Calu3 (cell line): Measurements from ENCODE around the gene OGDH. TPM values are rescaled to one million over a fixed set of nuclear protein-coding genes. Genes with fewer than 3 reads are reported as not detected.

Experiments
- BruUV-seq: library from RNA; stranded (reverse); fragments of 400-500 nt; replicated peaks from 2 replicates; lab custom pipeline; 2021; lab: Mats Ljungman, UMichigan
- CTCF ChIA-PET: fragments of 300-600 bp; sonication (Branson Sonifier 250); formaldehyde crosslinking; loops from one replicate; lab custom pipeline; 2022; ENCODE audit warnings: antibody characterized with exemption; lab: Charles Lee
- DNase-seq: peaks from one replicate; pipeline ENCODE4 v3.0.0; 2022
- H3K27ac Mint-ChIP-seq: one replicate; pipeline ENCODE4 v1.8.0; 2022; ENCODE audit warnings: mixed read lengths; ENCODE audit not compliant: unreplicated experiment
- H3K27me3 Mint-ChIP-seq: one replicate; pipeline ENCODE4 v1.8.0; 2022; ENCODE audit warnings: mixed read lengths; ENCODE audit not compliant: unreplicated experiment
- H3K36me3 Mint-ChIP-seq: one replicate; pipeline ENCODE4 v1.8.0; 2022; ENCODE audit warnings: mild to moderate bottlenecking, moderate library complexity, mixed read lengths; ENCODE audit not compliant: insufficient read depth, unreplicated experiment
- H3K4me1 Mint-ChIP-seq: one replicate; pipeline ENCODE4 v1.8.0; 2022; ENCODE audit warnings: mild to moderate bottlenecking, low read depth, mixed read lengths; ENCODE audit not compliant: unreplicated experiment
- H3K4me3 Mint-ChIP-seq: one replicate; pipeline ENCODE4 v1.8.0; 2022; ENCODE audit warnings: mild to moderate bottlenecking, low read depth, moderate library complexity, mixed read lengths; ENCODE audit not compliant: unreplicated experiment
- H3K9me3 Mint-ChIP-seq: one replicate; pipeline ENCODE4 v1.8.0; 2022; ENCODE audit warnings: low read depth, mixed read lengths; ENCODE audit not compliant: unreplicated experiment
- CTCF ChIP-seq: fragments of 200-600 bp; IDR thresholded peaks from one replicate; pipeline ENCODE4 v1.8.0; 2022; ENCODE audit warnings: antibody characterized with exemption; ENCODE audit not compliant: unreplicated experiment
- intact Hi-C: fragments of 100-400 bp; cut with micrococcal nuclease; formaldehyde crosslinking; loops from one replicate; pipeline ENCODE4 v1.10.0; 2022; ENCODE audit not compliant: unreplicated experiment
- total RNA-seq: library from RNA; stranded (reverse); gene quantifications from 2 replicates; pipeline ENCODE4 v1.2.3, GENCODE V29; 2022

Gene OGDH
- total RNA-seq, 1 experiment from 2014 or later = 100 TPM

DNA sequence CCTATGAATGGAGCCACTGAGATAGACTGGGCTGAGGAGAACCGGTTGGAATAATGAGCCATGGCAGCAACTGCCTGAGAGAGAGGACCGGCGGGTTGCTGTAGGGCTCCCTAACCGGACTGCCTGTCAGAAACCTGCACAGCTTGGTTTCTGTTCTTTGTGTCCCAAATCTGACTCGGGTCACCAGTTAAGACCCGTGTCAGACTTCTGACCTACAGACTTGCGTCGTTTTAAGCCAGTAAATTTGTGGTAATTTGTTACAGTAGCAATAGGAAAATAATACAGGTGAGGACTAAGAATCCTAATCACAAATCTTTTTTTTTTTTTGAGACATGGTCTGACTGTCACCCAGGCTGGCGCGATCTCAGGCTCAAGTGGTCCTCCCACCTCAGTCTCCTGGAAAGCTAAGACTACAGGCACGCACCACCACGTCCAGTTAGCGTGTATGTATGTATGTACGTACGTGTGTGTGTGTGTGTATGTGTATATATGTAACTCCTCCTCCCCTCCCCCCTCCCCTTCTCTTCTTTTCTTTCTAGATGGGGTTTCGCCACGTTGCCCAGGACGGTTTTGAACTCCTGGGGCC lies 32.0 kb upstream of the OGDH start:
- no peak for TF ChIP-seq CTCF
- CTCF ChIA-PET = interaction anchor here (0.8 to 1.5 kb wide), 5 partner anchors 9 to 562 kb away, joined by 3 to 8 read pairs (median 6); partner anchors contain the start of gene NPC1L1
- DNase-seq = no peak
- no peaks in the 10 kb centered on the region for H3K9me3 Mint-ChIP-seq
- H3K36me3 Mint-ChIP-seq = peaks cover 96% of the 10 kb centered on the region
- peak overlapping the region; percentile 86 for H3K27ac Mint-ChIP-seq
- H3K4me3 Mint-ChIP-seq = peak overlapping the region; percentile 93
- H3K27me3 Mint-ChIP-seq = no peaks in the 10 kb centered on the region
- intact Hi-C loops = loop anchor here (5.0 kb wide), 1 partner anchor 918 kb away; no protein-coding TSS in a partner anchor
- H3K4me1 Mint-ChIP-seq = peaks cover 26% of the 10 kb centered on the region
- TSS peak; percentile 62 for BruUV-seq

DNA sequence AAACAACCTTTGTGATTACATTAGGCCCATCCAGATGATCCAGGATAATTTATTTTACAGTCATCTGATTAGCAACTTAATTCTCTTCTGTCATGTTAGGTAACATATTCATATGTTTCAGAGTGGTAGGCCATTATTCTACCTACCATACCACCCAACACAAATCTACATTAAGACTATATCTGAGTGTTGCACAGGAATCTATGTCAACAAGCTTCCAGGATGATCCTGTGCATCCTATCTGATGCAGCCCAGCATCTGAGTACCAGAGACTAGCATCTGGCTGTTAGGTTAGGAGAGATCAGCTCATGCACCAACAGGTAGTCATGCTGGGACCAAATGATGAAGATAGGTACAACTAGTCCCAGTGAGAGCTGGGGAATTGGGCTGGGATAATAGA lies 31.4 kb upstream of the OGDH start:
- Mint-ChIP-seq H3K9me3 (no peaks in the 10 kb centered on the region), H3K4me3 (peak overlapping the region; percentile 93), H3K36me3 (peaks cover 96% of the 10 kb centered on the region), H3K27ac (peak overlapping the region; percentile 86), H3K4me1 (peaks cover 32% of the 10 kb centered on the region), H3K27me3 (no peaks in the 10 kb centered on the region)
- CTCF ChIA-PET = no interaction called here
- intact Hi-C loops = no loop called here
- no peak for TF ChIP-seq CTCF
- BruUV-seq = no TSS peak
- DNase-seq = no peak

GRCh38 chr7:44576228-44576627 lies 30.2 kb upstream of the OGDH start:
- intact Hi-C loops = no loop called here
- Mint-ChIP-seq H3K27ac (peak overlapping the region; percentile 50), H3K27me3 (no peaks in the 10 kb centered on the region), H3K36me3 (peaks cover 96% of the 10 kb centered on the region), H3K4me1 (peaks cover 44% of the 10 kb centered on the region), H3K9me3 (no peaks in the 10 kb centered on the region), H3K4me3 (no peak overlapping the region)
- DNase-seq = no peak
- no peak for TF ChIP-seq CTCF
- BruUV-seq = no TSS peak
- CTCF ChIA-PET = no interaction called here

DNA sequence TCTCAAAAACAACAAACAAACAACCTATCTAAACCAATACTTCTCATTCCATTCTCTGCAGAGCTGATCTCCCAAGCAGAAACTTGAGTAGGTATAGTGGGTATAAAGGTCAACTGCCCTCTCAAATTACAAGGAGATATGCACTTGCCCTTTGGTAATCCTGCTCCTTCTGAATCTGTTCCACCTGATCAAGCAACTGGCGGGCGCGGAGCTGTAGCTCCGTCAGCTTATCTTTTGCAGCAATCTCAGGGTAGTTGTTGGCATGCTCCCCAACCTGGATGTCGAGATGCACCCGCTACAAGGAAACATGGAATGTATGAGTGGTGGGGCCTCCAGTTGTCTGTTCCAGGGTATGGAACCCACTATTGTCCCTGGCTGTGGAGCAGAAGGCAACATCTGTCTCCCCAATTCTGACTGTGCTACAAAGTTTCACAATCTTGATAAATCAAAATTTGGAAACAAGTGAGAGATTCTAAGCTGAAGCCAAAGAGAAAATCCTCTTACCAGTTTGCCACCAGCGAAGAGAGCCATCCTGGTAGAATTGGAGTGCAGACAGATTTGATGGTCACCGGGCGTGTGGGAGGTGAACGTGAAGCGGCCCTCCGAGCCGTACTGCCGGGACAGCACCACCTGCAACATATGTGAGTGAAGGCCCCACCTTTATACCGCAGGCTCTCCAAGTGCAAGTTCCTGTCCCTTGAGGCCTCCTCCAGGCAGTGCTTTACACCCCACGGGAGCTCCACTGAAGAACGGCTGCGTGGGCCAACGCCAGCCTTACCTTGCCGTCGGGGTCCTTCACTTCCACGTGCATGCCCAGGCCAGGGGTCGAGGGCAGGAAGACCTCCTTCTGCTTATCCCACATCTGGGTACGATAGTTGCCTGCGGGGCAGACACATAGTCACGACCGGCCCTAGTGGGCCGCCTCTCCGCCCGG lies 25.2 kb upstream of the OGDH start:
- no peaks in the 10 kb centered on the region for H3K9me3 Mint-ChIP-seq
- BruUV-seq = no TSS peak
- DNase-seq = no peak
- no peak for TF ChIP-seq CTCF
- intact Hi-C loops = no loop called here
- peak overlapping the region; percentile 81 for H3K27ac Mint-ChIP-seq
- CTCF ChIA-PET = interaction anchor here (0.6 to 2.4 kb wide), 6 partner anchors 16 to 76 kb away, joined by 3 to 10 read pairs (median 3); partner anchors contain the start of gene OGDH
- peaks cover 18% of the 10 kb centered on the region for H3K4me1 Mint-ChIP-seq
- H3K36me3 Mint-ChIP-seq = peaks cover 68% of the 10 kb centered on the region
- H3K27me3 Mint-ChIP-seq = no peaks in the 10 kb centered on the region
- peak overlapping the region; percentile 93 for H3K4me3 Mint-ChIP-seq
